Stimulated activated CD8-positive, alpha-beta memory T cell treated with anti-CD3 and anti-CD28 coated beads, Interleukin-7, amount 100 ng/mL, for 48 hours (primary cell): ENCODE results near the gene TXNDC16.
"Not testable (repeated sequence)": the region's sequence is repeated elsewhere in the genome, so short reads cannot be mapped to it uniquely, and the experiment has no call there.

Experiments used
- DNase-seq, 2 donors: peaks; one replicate each; pipeline ENCODE4 v3.0.0-alpha.2; 2020; ENCODE audit warnings: low read depth in 1 of 2; ENCODE audit errors: extremely low read depth in 1 of 2

Gene TXNDC16

GRCh38 chr14:52546318-52546670, 6.0 kb downstream of the TXNDC16 start:
- DNase-seq, result no peak

DNA sequence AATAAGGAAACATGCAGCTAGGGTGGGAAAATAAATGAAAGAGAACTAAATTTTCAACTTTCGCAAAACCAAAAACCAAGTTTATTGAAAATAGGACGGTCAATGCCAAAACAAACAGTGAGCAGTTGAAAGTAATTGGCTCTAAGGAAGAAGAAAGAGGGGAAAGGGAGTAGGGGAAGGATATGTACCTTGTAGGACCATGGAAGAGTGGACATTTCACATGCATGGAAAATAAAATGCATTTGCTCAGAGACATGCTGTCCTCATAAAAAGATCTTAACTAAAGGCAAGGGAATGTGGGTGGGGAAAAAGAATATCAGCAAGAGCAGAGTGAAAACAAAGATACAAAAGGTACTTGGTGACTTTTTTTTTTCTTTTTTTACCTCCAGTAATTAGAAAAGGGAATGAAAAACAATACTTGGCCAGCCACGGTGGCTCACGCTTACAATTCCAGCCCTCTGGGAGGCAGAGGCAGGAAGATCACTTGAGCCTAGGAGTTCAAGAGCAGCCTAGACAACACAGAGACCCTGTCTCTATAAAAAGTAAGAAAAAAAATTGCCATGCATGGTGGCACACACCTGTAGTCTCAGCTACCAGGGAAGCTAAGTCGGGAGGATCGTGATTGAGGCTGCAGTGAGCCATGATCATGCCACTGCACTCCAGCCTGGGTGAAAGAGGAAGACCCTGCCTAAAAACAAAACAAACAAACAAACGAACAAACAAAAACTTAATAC, 6.6 kb downstream of the TXNDC16 start:
- no peak for DNase-seq

DNA sequence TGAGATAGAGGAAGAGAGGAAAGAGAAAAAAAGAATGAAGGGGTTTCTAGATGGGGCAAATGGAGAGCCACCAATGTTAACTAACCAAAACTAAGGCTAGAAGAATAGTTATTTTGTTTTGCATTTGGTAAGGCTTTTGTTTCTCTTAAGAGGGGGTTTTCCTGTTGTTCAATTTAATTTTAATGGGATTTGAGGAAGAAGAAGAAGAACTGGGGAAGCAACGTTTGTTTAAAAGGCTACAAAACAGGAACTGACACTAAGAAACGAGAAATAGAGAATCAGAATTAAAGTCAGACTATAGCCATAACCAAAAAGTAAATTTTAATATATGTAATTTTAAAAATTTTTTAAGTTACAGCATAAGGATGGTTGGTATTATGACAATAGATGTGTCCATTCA, 13.7 kb downstream of the TXNDC16 start:
- no peak for DNase-seq

- no peak for DNase-seq
Observed at GRCh38 chr14:52536269-52536668, 16.0 kb downstream of the TXNDC16 start.

DNA sequence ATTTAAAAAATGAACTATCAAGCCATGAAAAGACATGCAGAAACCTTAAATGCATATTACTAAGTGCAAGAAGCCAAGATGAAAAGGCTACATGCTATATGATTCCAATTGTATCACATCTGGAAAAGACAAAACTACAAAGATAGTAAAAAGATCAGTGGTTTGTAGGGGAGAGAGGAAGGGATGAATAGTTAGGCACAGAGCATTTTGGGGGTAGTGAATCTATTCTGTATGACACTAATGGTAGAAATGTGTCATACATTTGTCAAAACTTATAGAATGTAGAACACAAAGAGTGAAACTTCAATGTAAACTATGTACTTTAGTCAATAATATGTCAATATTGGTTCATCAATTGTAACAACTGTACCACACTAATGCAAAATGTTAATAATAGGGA, 20.8 kb downstream of the TXNDC16 start:
- no peak for DNase-seq

DNA sequence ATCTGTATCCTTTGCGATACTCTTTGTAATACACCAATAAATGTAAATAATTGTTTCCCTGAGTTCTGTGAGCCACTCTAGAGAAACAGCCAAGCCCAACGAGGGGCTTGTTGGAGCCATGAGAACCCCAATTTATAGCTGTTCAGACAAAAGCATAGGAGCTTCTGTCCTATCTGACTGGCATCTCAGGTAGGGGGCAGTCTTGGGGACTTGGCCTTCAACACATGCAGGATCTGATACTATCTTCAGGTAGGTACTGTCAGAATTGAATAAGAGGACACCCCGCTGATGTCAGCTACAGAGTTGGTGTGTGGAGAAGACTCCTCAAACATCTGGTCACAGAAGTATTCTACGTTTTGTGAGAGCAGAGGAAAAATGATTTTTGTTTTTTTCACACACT, 25.3 kb downstream of the TXNDC16 start:
- no peak for DNase-seq

GRCh38 chr14:52522581-52523345, 29.5 kb downstream of the TXNDC16 start:
- no peak for DNase-seq

DNA sequence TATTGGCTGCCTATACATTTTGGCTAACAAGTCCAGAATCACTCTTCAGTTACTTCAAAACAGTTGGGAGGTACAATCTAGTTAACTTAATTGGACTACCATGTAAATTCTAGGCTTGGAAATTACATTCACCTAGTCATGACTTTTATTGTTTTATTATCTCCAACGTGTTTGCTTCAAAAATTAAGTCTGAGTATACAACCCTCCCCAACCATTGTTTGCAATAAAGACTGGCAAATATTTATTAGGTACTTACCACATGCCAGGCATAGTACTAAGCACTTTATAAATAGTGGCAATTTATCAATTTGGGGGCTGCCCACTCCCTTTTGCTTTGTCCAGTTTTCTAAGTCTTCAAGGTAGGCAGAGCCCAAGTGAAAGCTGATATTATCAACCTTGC, 30.3 kb downstream of the TXNDC16 start:
- no peak for DNase-seq

GRCh38 chr14:52514046-52514811, 38.1 kb downstream of the TXNDC16 start:
- DNase-seq, result no peak

DNA sequence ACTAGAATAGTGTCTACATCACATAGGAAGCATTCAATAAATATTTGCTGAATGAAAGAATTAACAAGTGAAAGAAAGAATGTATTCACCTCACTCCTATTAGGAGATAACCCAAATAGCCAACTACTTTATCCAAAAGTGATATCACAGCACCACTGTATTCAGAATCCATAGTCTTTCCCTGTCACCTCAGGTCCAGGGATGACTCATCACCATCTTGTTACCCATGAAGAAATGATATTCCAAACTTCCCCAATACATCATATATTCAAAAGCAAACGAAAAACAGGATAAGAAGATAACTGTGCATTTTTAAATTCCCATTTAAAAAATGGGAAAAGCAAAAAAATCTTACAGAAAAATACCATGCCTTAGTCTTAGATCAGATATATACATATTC, 39.1 kb downstream of the TXNDC16 start:
- DNase-seq, result no peak

- no peak for DNase-seq
Observed at GRCh38 chr14:52494444-52494843, 57.9 kb downstream of the TXNDC16 start.

DNA sequence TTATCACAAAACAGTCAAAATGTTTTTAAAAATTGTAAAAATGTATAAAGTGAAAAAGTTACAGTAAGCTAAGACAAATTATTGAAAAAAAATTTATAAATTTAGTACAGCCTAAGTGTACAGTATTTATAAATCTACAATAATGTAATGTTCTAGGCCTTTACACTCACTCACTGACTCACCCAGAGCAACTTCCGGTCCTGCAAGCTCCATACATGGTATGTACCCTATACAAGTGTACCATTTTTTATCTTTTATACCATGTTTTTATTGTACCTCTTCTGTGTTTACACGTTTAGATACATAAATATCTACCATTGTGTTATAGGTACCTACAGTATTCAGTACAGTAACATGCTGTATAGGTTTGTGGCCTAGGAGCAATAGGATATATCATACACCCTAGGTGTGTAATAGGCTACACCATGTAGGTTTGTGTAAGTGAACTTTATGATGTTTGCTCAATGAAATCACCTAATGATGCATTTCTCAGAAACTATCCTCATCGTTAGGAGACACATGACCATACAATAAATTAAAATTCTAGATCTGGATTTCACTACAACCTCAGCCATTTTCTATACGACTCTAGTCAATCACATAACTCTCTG, 66.8 kb downstream of the TXNDC16 start:
- DNase-seq, result no peak

- no peak for DNase-seq
Observed at GRCh38 chr14:52481864-52482263, 70.4 kb downstream of the TXNDC16 start.

GRCh38 chr14:52473557-52473956, 78.7 kb downstream of the TXNDC16 start:
- no peak for DNase-seq

GRCh38 chr14:52472728-52473127, 79.6 kb downstream of the TXNDC16 start:
- no peak for DNase-seq

- DNase-seq, result not testable (repeated sequence)
Observed at GRCh38 chr14:52472251-52472650, 80.1 kb downstream of the TXNDC16 start.

DNA sequence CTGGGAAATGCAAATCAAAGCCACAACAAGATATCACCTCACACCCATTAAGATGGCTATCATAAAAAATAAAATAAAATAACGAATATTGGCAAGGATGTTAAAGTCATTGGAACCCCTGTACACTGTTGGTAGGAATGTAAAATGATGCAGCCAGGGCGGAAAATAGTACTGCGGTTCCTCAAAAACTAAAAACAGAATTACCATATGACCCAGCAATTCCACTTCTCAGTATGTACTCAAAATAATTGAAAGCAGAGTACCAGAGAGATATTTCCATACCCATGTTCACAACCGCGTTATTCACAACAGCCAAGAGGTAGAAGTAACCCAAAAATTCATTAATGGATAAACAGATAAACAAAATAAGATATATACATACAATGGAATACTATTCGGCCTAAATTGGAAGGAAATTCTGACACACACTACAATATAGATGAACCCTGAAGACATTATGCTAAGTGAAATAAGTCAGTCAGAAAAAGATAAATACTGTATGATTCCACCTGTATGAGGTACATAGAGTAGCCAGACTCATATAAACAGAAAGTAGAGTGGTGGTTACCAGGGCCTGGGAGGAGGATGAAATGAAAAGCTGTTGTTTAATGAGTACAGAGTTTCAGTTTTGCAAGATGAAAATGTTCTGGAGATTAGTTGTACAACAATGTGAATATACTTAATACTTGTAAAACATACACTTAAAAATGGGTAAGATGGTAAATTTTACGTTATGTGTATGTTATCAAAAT, 84.6 kb downstream of the TXNDC16 start:
- no peak for DNase-seq

DNA sequence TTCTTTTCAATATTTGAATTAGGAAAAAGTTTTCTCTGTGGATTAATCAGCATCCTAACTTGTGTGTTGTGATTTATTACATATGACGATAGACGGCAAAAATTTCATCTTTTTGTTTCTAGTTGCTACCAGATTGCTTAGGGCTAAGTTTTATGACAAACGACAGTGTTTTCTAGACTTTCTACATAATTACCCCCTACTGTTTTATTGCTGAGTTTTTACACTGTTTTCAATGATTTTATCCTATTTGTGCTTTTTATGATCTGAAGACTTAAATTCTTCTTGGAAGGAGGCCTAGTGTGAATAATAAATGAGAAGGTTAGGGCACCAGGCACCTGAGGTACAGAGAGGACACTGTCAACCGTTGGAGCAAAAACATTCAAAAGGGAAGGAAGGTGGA, 88.1 kb downstream of the TXNDC16 start:
- no peak for DNase-seq

DNA sequence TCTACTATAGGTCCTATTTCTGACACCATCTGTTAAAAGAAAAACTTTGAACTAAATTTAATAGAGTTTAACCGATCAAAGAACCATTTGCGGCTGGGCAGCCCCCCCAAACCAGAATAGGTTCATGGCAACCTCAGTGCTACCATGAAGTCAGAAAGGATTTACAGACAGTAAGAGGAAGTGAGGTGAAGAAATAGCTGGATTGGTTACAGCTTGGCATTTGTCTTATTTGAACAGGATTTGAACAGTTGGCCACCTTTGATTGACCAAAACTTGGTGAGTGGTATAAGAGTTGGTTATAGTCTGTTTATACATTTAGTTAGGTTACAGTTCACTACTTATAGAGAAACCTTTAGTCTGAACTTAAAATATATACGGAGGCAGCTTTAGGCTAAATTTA, 88.9 kb downstream of the TXNDC16 start:
- DNase-seq, result no peak

- no peak for DNase-seq
Observed at GRCh38 chr14:52461721-52462120, 90.6 kb downstream of the TXNDC16 start.

DNA sequence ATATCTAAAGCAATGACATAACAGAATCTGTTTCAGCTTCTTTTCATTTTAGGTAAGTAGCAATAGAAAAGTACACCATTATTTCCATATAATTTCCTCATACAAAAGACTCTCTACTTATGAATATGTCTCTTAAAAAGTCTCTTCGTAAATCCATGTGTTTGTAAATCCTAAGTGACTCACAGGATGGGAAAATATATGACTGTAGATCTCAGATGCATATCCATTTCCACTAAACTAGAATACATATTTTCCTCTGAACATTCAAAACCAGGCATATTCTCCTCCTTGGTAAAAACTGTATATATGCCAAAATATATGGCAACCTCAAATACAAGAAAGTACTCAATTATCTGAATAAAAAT, 93.6 kb downstream of the TXNDC16 start:
- DNase-seq, result no peak
